Suppressor macrophage treated with lipopolysaccharide for 1 hour (primary cell): ENCODE results near the gene GOT2.
"Not testable (repeated sequence)": the region's sequence is repeated elsewhere in the genome, so short reads cannot be mapped to it uniquely, and the experiment has no call there.

Experiments used
- DNase-seq, 3 donors: peaks; one replicate each; pipeline ENCODE4 v3.0.0-alpha.2; 2020 to 2022

Gene GOT2

GRCh38 chr16:58733671-58734458 lies at the start of gene GOT2:
Gene GOT2 (minus strand): TSS chr16:58734316. CDS start chr16:58734228, 88 bp downstream.
- DNase-seq: peak; percentile 81 to 91 (median 87)

- DNase-seq: peak in 2 of 3 donors; percentile 46 to 52
Measured at GRCh38 chr16:58779291-58779690, 45.2 kb upstream of the GOT2 start.

DNA sequence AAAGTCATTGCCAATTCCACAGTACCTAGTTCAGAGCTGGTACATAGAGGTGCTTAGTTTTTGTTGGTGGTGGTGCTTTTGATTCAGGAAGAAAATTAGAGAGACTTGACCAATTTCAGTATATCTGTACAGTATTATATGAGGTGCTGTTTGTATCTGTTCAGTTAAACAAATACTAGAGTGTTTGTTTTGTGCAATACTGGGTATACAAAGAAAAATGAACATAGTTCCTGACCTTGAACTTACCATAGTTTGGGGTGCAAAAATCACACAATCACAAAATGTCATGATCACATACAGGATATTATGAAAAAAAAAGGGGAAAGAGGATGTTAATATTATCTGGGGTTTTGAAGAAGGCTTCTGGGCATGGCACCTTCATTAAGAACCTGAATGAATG lies 39.8 kb upstream of the GOT2 start:
- DNase-seq: no peak

DNA sequence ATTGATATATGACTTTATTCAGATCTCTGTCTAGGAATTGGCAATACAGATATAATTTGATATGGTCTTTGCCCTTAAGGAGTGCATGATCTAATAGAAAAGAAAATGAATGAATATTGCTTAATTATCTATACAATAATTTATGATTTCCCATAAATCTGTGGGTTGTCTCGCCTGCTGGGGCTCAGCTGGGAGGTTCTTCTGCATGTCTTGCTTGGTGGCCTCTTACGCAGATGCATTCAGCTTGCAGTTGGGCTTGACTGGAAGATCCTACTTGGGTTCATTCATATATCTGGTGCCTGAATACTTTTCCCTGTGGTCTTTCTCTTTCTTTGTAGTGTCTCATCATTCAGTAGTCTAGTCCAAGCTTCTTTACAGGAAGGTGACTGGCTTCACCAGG lies 34.0 kb upstream of the GOT2 start:
- DNase-seq: no peak

- DNase-seq: no peak
Measured at GRCh38 chr16:58767581-58767980, 33.5 kb upstream of the GOT2 start.

DNA sequence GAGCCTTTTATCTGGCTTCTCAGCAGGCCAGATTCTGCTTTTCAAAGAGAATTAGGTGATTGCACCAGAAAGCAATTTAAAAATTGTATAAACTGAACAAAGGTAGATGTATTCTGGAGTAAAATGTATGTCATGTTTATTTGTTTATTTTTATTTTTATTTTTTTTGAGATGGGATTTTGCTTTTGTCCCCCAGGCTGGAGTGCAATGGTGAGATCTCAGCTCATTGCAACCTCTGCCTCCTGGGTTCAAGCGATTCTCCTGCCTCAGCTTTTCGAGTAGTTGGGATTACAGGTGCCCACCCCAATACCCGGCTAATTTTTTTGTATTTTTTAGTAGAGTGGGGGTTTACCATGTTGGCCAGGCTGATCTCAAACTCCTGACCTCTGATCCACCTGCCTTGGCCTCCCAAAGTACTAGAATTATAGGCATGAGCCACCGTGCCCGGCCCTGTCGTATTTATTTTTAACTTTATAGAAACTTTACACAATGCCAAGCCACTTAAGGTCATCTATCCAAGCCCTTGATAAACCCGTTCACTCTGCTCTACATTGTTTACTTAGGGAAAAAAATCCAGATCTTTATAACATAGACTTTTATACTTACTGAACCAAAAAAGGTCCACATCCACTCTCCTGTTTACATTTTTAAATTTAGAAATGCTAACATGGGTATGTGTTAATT lies 22.7 kb upstream of the GOT2 start:
- DNase-seq: no peak

DNA sequence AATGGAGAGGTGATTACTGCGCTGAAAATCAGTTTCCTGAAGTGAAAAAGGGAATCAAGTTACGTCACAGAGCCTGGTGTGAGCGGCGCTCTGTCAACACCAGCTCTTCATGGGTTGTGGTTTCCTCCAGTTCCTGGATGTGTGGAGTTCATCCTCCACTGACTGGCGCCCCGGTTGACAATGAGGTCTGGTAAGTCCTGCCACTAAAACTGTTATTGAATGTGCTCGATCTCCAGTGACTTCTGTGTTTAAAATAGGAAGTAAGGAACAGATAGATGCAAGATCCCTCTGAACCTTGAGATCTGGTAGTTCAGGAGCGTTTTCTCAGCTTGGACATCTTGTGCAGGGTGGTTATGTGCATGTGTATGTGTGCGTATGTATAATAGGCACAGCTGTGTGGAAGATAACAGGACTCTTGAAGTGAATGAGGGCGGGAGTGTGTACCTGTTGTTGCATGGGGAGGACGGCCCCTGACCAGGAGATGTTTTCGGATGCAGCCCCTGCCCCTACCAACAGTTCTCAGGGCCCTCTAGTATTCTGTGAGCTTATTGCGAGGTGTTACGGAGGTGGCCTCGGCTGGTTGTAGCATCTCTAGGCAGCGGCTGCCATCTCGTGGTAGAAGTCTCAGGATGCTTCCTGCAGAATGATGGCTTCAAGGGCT lies 22.0 kb upstream of the GOT2 start:
- DNase-seq: peak; percentile 68 to 77 (median 73)

DNA sequence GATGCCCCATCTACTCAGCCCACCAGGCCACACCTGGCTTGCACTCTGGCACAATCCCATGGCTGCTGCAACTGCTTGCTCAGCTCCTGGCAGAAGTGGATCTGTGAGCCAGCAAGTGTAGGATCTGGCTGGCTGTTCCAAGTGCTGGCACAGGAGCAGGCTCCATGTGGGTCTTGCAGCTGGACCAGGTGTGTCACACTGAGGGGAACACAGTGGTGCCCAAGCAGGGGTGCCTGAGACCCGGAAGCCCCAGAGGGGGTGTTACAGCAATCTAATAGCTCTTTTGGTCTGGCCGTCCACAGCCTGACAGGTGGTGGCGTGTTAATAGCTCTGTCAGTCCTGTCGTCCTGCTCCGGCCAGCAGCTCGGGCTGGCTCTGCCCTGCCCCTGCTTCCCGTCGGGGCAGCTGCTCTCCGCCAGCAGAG lies 19.6 kb upstream of the GOT2 start:
- DNase-seq: no peak

DNA sequence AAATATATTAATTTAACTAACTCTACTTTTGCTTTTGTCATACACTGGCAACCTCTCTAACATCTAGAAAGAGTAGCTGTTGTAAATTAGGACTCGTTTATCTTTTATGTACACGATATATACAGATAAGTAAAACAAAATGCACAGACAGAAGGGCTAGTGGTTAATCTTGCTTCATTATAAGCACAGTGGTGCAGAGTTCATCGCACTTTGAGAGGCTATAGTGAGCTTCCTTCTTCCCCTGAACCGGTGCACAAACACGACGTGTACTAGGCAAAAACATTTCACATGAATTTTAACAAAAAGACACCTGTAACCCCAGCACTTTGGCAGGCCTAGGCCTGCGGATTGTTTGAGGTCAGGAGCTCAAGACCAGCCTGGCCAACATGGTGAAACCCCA lies 10.4 kb upstream of the GOT2 start:
- no peak for DNase-seq

DNA sequence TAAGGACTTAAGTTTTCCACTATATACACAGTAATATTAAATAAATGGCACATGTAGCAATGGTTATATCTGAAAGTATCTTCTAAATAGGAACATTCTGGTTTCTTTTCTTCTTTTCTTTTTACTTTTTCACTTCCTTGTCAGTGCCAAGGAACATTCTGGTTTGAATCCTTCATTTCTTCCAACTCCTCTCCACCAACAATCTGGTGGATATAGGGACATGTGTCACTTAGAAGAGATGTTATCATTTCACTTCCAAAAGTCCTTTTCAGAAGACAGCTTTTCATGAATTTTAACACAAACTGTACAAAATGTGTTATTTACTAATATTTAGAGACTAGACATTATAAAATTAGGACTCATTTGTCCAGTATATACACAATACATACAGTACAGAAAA lies 7.9 kb upstream of the GOT2 start:
- DNase-seq: no peak

- no peak for DNase-seq
Measured at GRCh38 chr16:58741166-58741565, 7.0 kb upstream of the GOT2 start.

GRCh38 chr16:58738672-58739296 lies 4.7 kb upstream of the GOT2 start:
- DNase-seq: no peak

GRCh38 chr16:58736341-58736740 lies 2.2 kb upstream of the GOT2 start:
- not testable (repeated sequence) for DNase-seq

- no peak for DNase-seq
Measured at GRCh38 chr16:58734459-58734787, 307 bp upstream of the GOT2 start.

- peak in 2 of 3 donors; percentile 2 to 17 for DNase-seq
Measured at GRCh38 chr16:58733248-58733670, 857 bp downstream of the GOT2 start.

- peak in 1 of 3 donors; percentile 11 for DNase-seq
Measured at GRCh38 chr16:58732545-58733247, 1.4 kb downstream of the GOT2 start.

- no peak for DNase-seq
Measured at GRCh38 chr16:58730724-58731370, 3.3 kb downstream of the GOT2 start.

DNA sequence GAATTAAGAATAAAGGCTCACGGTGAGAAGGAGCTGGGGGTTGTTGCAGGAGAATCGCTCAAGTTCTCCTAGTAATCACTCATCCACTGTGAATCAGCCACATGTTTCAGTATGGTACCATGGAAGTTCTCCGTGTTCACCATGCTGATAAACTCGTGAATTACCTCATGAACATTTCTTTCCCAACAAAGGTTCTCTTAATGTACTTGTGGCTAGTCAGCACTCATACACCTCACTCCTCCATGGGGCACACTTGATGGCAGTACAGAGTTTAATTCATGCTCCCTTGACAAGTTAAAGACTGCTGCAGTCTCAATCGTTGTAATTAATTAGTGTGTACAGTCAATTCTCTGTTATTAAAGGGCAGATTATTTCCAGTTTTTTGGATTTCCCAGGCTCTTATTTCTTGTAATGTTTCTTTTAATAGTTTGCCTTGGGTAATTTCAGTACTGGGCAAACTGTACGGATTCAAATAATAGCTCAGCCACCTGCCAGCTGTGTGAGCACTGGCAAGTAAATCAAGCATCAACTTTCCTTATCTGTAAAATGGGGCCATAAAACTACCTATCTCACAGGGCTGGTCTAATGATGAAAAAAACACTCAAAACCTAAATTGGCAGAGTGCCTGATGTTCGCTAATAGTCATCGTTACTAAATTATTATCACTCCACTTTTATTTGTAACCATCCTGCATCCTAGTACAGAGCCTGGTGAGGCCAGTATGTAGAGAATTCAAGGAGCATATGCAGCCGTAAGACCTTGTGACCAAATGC lies 6.1 kb downstream of the GOT2 start:
- no peak for DNase-seq

DNA sequence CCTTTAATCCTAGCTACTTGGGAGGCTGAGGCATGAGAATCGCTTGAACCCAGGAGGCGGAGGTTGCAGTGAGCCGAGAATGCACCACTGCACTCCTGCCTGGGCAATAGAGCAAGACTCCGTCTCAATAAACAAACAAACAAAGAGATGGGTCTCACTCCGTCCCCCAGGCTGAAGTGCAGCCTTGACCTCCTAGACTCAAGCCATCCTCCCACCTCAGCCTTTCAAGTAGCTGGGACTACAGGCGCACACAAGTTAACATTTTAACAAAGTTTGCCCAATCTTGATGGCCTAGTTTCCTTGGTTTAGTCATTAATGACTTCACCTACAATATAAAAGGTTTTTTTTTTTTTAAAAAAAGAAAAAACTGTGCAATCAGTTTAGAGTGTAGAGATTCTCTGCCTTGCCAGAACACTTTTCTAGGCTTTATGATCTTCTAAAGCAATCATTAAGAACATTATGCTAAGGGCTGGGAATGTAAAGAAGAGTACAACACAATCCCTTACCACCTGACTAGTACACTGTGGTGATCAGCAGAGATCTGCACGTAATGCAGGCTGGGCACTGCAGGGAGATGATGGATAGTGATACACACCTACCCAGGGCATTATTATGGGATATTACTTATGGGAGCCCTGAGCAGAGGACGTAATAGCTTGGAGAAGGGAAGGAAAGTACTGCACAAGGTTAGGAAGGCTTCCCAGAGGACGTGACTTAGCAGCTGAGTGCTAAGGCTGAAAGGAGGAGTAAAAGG lies 6.9 kb downstream of the GOT2 start:
- no peak for DNase-seq

DNA sequence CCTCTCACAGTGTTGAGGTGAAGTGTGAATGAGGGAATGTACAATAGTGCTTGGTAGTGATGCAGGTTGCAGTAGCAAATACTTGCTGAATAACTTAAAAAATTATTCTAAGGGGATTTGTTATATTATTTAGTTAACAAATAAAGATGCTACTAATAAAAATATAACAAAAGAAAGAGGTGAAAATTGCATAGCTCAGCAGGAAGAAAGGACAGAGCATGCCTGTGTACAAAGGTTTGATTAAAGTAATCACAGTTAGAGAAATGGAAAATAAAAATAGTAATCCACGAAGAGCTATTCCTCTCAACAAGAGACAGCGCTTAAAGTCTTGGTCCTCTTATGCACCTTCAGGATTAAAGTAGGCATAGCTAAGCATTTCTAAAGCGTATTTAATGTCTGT lies 11.0 kb downstream of the GOT2 start:
- DNase-seq: no peak

- no peak for DNase-seq
Measured at GRCh38 chr16:58717994-58718393, 16.1 kb downstream of the GOT2 start.
